Nephron progenitor cell (in vitro differentiated cells): ENCODE measurements around the gene KLF5.

Source experiments
- DNase-seq: peaks from one replicate; pipeline ENCODE4 v3.0.0; 2021
- H3K27ac Mint-ChIP-seq: 2 replicates; pipeline ENCODE4 v1.8.0; 2021; ENCODE audit warnings: mild to moderate bottlenecking, moderate library complexity, mixed read lengths
- H3K27me3 Mint-ChIP-seq: 2 replicates; pipeline ENCODE4 v1.8.0; 2021; ENCODE audit warnings: mild to moderate bottlenecking, low read depth, mixed read lengths; ENCODE audit not compliant: poor library complexity
- H3K36me3 Mint-ChIP-seq: 2 replicates; pipeline ENCODE4 v1.8.0; 2021; ENCODE audit warnings: low read depth, mixed read lengths
- H3K4me1 Mint-ChIP-seq: 2 replicates; pipeline ENCODE4 v1.8.0; 2021; ENCODE audit warnings: mixed read lengths
- H3K4me3 Mint-ChIP-seq: 2 replicates; pipeline ENCODE4 v1.8.0; 2021; ENCODE audit warnings: mild to moderate bottlenecking, moderate library complexity, mixed read lengths
- H3K9me3 Mint-ChIP-seq: 2 replicates; pipeline ENCODE4 v1.8.0; 2021; ENCODE audit warnings: mild to moderate bottlenecking, moderate library complexity, mixed read lengths
- TF ChIP-seq, protein P1 (sequence below): fragments of 200-600 bp; sonication (generic); IDR thresholded peaks from 2 replicates; pipeline ENCODE4 v1.5.0; 2021; ENCODE audit warnings: antibody characterized with exemption

The KLF5 gene

DNA sequence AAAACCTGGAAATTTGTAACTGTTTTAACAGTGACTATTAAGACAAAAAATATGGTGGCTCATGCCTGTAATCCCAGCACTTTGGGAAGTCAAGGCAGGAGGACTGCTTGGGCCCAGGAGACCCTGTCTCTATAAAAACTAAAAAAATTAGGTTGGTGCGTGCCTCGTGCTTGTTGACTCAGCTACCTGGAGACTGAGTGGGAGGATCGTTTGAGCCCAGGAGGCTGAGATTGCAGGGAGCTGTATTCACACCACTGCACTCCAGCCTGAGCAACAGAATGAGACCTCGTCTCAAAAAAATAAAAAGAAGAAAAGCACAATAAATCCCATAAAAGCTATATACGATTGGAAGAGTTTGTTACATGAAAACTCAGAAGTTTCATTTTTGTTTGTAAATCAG, 23.7 kb downstream of the KLF5 start:
- Mint-ChIP-seq H3K27me3 (peaks cover 2% of the 10 kb centered on the region), H3K9me3 (peaks cover 5% of the 10 kb centered on the region), H3K4me1 (peaks cover 6% of the 10 kb centered on the region), H3K27ac (peak overlapping the region; percentile 83), H3K4me3 (no peak overlapping the region), H3K36me3 (no peaks in the 10 kb centered on the region)
- TF ChIP-seq, protein P1, sequence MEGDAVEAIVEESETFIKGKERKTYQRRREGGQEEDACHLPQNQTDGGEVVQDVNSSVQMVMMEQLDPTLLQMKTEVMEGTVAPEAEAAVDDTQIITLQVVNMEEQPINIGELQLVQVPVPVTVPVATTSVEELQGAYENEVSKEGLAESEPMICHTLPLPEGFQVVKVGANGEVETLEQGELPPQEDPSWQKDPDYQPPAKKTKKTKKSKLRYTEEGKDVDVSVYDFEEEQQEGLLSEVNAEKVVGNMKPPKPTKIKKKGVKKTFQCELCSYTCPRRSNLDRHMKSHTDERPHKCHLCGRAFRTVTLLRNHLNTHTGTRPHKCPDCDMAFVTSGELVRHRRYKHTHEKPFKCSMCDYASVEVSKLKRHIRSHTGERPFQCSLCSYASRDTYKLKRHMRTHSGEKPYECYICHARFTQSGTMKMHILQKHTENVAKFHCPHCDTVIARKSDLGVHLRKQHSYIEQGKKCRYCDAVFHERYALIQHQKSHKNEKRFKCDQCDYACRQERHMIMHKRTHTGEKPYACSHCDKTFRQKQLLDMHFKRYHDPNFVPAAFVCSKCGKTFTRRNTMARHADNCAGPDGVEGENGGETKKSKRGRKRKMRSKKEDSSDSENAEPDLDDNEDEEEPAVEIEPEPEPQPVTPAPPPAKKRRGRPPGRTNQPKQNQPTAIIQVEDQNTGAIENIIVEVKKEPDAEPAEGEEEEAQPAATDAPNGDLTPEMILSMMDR, result no peak
- DNase-seq, result no peak

DNA sequence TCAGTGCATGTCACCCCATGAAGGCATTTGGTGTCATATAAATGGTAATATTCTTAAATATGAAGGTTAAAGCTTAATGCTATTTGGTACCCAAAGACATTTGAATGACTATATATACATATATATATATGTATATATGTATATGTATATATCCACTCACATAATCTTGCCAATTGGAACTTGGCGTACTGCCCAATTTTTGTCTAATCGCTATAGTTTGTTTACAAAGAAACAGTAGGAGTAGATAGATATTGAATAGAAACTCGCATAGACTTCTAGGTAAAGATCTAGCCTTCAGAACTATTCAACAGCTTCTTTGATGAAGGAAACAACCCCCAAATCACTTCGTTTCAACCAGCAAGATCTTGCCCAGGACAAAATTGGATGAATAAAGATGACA, 24.1 kb downstream of the KLF5 start:
- peaks cover 6% of the 10 kb centered on the region for H3K4me1 Mint-ChIP-seq
- TF ChIP-seq, protein P1, result no peak
- no peak overlapping the region for H3K4me3 Mint-ChIP-seq
- no peak overlapping the region for H3K27ac Mint-ChIP-seq
- no peak for DNase-seq
- no peaks in the 10 kb centered on the region for H3K36me3 Mint-ChIP-seq
- no peaks in the 10 kb centered on the region for H3K27me3 Mint-ChIP-seq
- H3K9me3 Mint-ChIP-seq, result peaks cover 8% of the 10 kb centered on the region

DNA sequence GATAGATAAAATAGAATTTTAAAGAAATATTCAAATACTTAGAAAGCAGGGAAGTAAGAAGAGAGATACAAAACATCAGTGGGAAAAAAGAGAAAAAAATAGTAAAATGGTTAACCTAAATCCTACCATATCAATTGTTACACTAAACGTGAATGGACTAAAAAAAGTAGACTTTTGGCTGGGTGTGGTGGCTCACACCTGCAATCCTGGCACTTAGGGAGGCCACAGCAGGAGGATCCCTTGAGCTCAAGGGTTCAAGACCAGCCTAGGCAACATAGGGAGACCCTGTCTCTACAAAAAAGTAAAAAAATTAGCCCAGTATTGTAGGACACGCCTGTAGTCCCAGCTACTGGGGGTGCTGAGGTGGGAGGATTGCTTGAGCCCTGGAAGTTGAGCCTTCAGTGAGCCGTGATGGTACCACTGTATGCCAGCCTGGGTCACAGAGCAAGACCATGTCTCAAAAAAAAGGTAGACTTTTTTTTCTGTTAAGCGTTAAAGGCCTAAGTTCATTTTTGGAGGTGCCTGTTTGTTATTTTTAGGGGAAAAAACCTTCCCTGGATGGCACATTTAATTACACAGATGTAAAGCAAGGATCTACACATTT, 29.6 kb downstream of the KLF5 start:
- Mint-ChIP-seq H3K4me3 (no peak overlapping the region), H3K9me3 (peaks cover 33% of the 10 kb centered on the region), H3K27ac (no peak overlapping the region), H3K27me3 (no peaks in the 10 kb centered on the region), H3K36me3 (no peaks in the 10 kb centered on the region), H3K4me1 (peaks cover 4% of the 10 kb centered on the region)
- DNase-seq, result no peak
- TF ChIP-seq, protein P1, result no peak

DNA sequence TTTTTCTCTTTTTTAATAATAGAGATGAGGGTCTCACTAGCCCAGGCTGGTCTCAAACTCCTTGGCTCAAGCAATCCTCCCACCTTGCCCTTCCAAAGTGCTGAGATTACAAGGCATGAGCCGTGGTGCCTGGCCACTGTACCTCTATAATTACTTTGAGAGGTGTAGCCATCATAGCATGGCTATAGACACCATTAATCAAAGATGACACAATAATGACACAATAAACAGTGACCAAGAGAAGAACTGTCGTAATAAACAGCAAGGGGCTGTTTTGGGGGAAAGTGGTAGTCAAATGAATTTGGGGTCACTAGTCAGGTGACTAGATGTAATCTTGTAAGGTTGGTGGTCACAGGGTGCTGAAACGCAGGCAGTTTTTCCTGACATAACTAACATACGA, 30.4 kb downstream of the KLF5 start:
- no peaks in the 10 kb centered on the region for H3K36me3 Mint-ChIP-seq
- H3K27me3 Mint-ChIP-seq, result no peaks in the 10 kb centered on the region
- peaks cover 33% of the 10 kb centered on the region for H3K9me3 Mint-ChIP-seq
- no peak overlapping the region for H3K4me3 Mint-ChIP-seq
- peaks cover 4% of the 10 kb centered on the region for H3K4me1 Mint-ChIP-seq
- no peak overlapping the region for H3K27ac Mint-ChIP-seq
- TF ChIP-seq, protein P1, result no peak
- DNase-seq, result no peak

DNA sequence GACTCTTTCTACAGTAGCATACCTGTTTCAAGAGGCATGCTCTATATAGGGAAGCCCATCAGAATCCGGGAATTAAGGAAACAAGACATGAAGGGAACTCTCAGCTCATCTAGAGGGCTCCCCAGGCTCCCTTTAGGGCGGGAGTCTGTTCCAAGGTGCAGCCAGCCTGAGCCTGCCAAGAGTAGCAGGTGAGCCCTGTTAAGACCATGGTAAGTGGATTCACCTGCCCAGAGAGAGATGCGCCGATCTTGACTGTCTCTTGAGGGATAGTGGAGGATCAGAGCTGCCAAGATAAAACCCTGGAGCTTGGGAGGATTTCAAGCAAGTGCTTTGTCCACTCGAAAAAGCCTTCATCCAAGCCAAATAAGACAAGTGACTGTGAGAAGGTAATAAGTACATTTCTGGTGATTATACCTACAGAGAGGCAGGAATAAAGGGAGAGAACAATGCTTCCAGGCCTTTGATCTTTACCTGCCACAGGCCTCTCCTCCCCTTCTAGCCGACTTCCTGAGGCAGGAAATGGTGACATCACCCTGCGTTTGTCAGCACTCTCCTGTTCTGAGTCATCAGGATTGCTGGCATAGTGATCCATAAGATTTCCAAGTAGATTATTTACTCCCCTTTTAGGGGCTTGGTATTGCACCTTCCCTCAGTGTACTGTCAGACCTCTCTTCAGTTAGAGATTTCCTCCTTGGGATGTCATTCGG, 31.5 kb downstream of the KLF5 start:
- H3K27me3 Mint-ChIP-seq, result no peaks in the 10 kb centered on the region
- peaks cover 4% of the 10 kb centered on the region for H3K4me1 Mint-ChIP-seq
- H3K36me3 Mint-ChIP-seq, result no peaks in the 10 kb centered on the region
- TF ChIP-seq, protein P1, result no peak
- H3K4me3 Mint-ChIP-seq, result no peak overlapping the region
- no peak for DNase-seq
- peaks cover 33% of the 10 kb centered on the region for H3K9me3 Mint-ChIP-seq
- peak overlapping the region; percentile 73 for H3K27ac Mint-ChIP-seq

DNA sequence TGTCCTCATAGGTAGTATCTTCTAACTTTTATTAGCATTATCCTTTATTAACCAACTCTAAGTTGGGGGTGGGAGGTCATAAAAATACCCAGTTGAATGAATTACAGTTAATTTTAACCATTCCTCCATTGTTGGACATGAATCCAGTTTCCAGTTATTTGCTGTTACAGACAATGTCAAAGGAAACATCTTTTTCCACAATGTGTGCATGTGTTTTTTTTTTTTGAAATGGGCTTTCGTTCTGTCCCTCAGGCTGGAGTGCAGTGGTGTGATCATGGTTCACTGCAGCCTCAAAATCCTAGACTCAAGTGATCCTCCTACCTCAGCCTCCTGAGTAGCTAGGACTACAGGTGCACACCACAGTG, 32.0 kb downstream of the KLF5 start:
- DNase-seq, result no peak
- Mint-ChIP-seq H3K27me3 (no peaks in the 10 kb centered on the region), H3K4me1 (peaks cover 4% of the 10 kb centered on the region), H3K27ac (no peak overlapping the region), H3K4me3 (no peak overlapping the region), H3K9me3 (peaks cover 33% of the 10 kb centered on the region), H3K36me3 (no peaks in the 10 kb centered on the region)
- TF ChIP-seq, protein P1, result no peak
